ENCODE results near the gene FAM186B. TPM values are rescaled to one million over a fixed set of nuclear protein-coding genes. Genes with fewer than 3 reads are reported as not detected.

Gene FAM186B, protein sequence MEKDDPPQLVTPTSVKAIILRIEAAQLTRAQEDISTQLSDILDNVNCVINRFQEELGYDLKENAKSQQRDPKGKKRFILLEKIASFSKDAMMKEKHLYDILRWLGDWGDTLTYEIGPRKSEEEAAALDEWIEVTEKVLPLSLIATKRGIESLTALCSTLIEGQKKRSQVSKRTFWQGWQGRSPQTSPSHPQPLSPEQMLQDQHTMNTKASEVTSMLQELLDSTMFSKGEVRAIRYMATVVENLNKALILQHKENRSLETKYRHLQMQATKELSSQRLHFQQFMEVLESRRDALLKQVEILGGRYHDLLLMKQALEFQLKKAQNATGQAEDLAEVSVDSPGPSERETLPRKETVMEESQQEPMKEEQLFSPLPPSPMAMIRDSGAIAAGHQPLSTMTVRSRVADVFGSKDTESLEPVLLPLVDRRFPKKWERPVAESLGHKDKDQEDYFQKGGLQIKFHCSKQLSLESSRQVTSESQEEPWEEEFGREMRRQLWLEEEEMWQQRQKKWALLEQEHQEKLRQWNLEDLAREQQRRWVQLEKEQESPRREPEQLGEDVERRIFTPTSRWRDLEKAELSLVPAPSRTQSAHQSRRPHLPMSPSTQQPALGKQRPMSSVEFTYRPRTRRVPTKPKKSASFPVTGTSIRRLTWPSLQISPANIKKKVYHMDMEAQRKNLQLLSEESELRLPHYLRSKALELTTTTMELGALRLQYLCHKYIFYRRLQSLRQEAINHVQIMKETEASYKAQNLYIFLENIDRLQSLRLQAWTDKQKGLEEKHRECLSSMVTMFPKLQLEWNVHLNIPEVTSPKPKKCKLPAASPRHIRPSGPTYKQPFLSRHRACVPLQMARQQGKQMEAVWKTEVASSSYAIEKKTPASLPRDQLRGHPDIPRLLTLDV
- total RNA-seq = 0.32 TPM in 1 of 2 replicates, not detected in the other

DNA sequence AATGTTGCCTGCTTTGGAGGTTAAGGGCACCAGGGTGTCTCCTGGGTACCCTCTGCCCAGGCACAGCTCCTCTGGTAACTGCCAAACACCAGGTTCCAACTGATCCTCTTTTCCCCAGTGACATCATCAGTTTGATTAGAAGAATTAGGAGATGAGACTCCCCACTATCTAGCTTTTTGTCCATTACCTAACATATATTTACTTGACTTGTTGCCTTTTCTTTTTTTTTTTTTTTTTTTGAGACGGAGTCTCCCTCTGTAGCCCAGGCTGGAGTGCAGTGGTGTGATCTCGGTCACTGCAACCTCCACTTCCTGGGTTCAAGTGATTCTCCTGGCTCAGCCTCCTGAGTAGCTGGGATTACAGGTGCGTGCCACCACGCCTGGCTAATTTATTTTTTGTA, at the start of gene FAM186B:
Gene FAM186B, minus strand, starts transcription at position 101 of the 400 bp plus-strand sequence. CDS start 162 bp downstream, outside the sequence.

DNA sequence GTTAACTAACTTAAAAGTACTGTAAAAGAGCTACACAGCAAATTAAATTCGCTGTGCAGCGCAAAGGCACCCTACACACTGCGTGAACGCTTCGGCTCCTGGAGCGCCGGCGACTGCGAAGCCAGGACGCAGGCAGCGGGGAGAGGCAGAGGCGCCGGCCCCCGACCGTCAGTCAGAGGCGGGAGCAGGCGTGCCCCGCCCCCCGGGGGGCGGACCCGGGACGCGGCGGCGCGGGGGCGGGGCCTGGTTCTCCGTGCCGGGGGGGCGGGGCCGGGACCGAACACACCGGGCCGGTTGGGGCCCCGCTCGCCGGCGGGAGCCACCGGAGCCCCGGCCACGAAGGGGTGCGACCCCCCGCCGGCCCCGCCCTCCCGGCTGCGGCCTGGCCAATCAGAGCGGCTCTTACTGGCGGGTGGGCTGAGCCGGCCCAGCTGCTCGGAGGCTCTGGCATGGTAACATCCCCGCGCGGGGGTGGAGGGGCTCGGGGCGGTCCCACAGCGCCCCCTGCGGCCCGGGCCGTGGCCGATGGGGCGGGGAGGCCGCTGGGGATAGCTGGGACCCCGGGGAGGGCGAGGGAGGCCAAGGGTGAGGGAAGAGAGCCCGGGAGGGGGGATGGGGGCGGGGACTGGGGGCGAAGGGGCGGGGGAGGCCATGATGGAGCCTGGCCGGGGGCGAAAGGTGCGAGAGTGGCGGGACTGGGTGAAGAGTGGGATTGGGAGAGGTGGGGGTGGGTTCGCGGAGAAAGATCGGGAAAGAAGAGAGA, 17.9 kb upstream of the FAM186B start, which contains the start of gene PRPF40B:
Gene PRPF40B, plus strand, starts transcription at position 420 of the 763 bp plus-strand sequence. Its CDS starts 30 bp downstream, at position 450.

DNA sequence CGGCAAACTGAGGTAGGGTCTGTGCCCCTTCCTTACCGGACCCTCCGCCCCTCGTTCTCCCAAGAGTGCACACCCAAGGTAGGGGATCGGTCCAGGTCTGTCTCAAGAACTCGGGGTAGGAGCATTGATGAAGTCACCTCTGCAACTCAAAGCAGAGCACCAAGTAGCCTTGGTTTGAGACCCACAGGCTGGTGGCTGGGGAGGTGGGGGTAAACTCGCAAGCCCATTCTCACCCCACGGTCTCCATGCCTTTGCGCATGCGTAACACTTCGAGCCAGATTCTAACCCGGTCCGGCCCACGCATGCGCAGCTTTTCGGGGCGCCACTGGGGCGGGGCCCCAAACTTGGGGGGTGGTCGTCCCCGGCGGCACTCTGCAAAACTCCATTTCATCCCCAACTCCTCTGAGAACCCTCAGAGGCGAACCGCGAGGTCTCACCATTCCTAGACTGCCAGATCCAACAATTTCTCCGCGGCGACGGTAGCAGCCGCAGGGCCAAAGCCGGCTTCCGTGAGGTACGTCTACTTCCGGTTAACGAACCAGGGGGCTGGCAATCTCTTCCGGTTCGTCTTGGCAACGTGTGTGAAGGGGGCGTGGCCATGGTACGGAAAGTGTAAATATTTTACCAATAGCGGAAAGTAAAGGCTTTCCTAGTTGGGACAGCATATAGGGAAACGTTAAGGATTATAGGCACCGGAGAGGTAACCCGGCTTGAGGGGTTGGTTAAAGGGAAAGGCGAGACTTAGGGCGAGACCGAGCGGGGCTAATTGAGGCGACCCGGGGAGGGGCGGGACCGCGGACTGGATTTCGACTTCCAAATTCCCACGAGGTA, 37.6 kb downstream of the FAM186B start, which contains the start of gene MCRS1:
Gene MCRS1, minus strand, starts transcription at position 532 of the 831 bp plus-strand sequence. CDS start 1,411 bp downstream, outside the sequence.

DNA sequence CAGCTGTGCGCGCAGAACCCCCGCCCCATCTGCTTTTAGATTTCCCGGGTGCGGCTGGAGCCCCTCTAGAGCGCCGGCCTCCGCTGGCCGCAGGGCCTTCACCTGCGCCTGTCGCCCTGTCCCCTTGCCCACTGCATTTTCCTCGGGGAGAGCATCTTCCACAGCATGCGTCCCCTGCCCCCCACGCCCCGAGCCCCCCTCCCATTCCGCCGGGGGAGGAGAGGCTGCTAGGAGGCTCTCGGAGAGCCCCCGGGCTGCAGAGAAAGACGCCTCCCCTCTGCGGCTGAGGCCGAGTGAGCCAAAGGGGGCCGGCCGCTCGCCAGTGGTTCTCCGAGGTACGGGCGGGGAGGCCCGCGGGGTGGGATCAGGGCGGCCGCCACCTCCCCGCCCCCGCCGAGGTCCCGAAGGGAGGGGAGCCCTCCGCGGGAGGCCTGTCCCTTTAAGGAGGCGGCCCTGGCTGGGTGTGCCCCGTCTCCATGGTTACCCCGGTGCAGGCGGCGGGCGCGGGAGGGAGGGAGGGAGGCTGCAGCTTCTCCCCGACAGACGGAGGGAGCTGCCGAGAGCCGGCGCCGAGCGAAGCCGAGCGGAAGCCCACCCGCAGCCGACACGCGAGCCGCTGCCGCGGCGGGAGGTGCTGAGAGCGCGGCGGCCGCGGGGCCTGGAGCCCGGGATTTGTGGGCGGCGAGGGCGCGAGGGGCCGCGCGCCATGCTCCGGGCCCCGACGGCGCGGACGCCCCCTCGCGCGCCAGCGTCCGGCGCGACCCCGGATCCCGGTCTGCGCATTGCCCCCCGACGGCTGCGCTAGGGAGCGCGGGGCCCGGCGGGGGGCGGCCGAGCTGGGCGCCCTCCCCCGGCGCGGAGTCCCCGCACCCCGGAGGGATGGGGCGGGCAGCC, 66.7 kb downstream of the FAM186B start, which contains the start of gene KCNH3:
Gene KCNH3, plus strand, starts transcription at position 521 of the 894 bp plus-strand sequence. CDS start 387 bp downstream, outside the sequence.

Other genes with a start within 250 kb of the FAM186B start
- 46.8 and 48.0 TPM in 2 replicates for gene SPATS2, start 238.2 kb downstream of the FAM186B start, total RNA-seq
- gene KCNH3, start 66.6 kb downstream of the FAM186B start, total RNA-seq = 0.15 and 0.32 TPM in 2 replicates
- 60.9 and 76.0 TPM in 2 replicates for gene MCRS1, start 37.5 kb downstream of the FAM186B start, total RNA-seq
- gene PRPF40B, start 17.9 kb upstream of the FAM186B start, total RNA-seq = 5.5 and 11.4 TPM in 2 replicates
- 69.2 and 72.0 TPM in 2 replicates for gene FMNL3, start 101.8 kb upstream of the FAM186B start, total RNA-seq
- 284 and 430 TPM in 2 replicates for gene TMBIM6, start 135.9 kb upstream of the FAM186B start, total RNA-seq
- gene NCKAP5L, start 222.8 kb upstream of the FAM186B start, total RNA-seq = 10.7 and 11.9 TPM in 2 replicates
- 2.6 and 3.2 TPM in 2 replicates for gene BCDIN3D, start 237.5 kb upstream of the FAM186B start, total RNA-seq

Measured in epithelial cell of umbilical artery (primary cell).